Measurements from ENCODE around the gene HP1BP3.

GRCh38 chr1:20703124-20703756, 83.9 kb downstream of the HP1BP3 start:
- TF ChIP-seq POLR2A (IDR thresholded peaks at IDR 0.05; ENCODE audit: low read depth) (no peak), POLR2AphosphoS5 (IDR thresholded peaks at IDR 0.05) (no peak), CTCF (IDR thresholded peaks at IDR 0.05) (no peak), EP300 (IDR thresholded peaks at IDR 0.05) (no peak)
